ENCODE measurements around the gene AGK. TPM values are rescaled to one million over a fixed set of nuclear protein-coding genes. Genes with fewer than 3 reads are reported as not detected.

The AGK gene
- total RNA-seq, 4 donors from 2014 or later, result 9.8 to 20.1 (median 14.9) TPM

GRCh38 chr7:141587304-141587703 lies 36.1 kb downstream of the AGK start:
- H3K4me3 ChIP-seq (ENCODE audit: low read depth, poor library complexity, severe bottlenecking), result no peak overlapping the region
- TF ChIP-seq CTCF (IDR thresholded peaks at IDR 0.05) (no peak), POLR2A (IDR thresholded peaks at IDR 0.05) (no peak)
- DNase-seq (ENCODE audit: low spot score in 2 of 2), result no peak
- WGBS, 2 donors, result 89 to 92% methylated on average over 4 of the region's 4 CpGs
- intact Hi-C loops (cut with DNase I; ENCODE audit: low total_unique reads), result no loop called here

- H3K4me3 ChIP-seq (ENCODE audit: low read depth, poor library complexity, severe bottlenecking), result no peak overlapping the region
- no peak for DNase-seq (ENCODE audit: low spot score in 2 of 2)
- 90 to 94% methylated on average over 4 of the region's 4 CpGs for WGBS, 2 donors
- intact Hi-C loops (cut with DNase I; ENCODE audit: low total_unique reads), result no loop called here
- TF ChIP-seq CTCF (IDR thresholded peaks at IDR 0.05), result no peak
These were observed 37.7 kb downstream of the AGK start for GRCh38 chr7:141588912-141589311.

GRCh38 chr7:141590071-141590470 lies 38.9 kb downstream of the AGK start:
- WGBS, 2 donors, result 95 to 96% methylated on average over 3 of the region's 3 CpGs
- DNase-seq (ENCODE audit: low spot score in 2 of 2), result no peak

GRCh38 chr7:141590666-141591065 lies 39.5 kb downstream of the AGK start:
- no peak for TF ChIP-seq CTCF (IDR thresholded peaks at IDR 0.05)
- TF ChIP-seq POLR2A (IDR thresholded peaks at IDR 0.05), result no peak

More at GRCh38 chr7:141590071-141590470, 38.9 kb downstream of the AGK start:
- no peak for TF ChIP-seq CTCF (IDR thresholded peaks at IDR 0.05)
- no peak for TF ChIP-seq POLR2A (IDR thresholded peaks at IDR 0.05)
- H3K4me3 ChIP-seq (ENCODE audit: low read depth, poor library complexity, severe bottlenecking), result no peak overlapping the region
- intact Hi-C loops (cut with DNase I; ENCODE audit: low total_unique reads), result no loop called here

GRCh38 chr7:141593134-141593533 lies 41.9 kb downstream of the AGK start:
- no peak for DNase-seq (ENCODE audit: low spot score in 2 of 2)

More at GRCh38 chr7:141590666-141591065, 39.5 kb downstream of the AGK start:
- DNase-seq (ENCODE audit: low spot score in 2 of 2), result no peak
- intact Hi-C loops (cut with DNase I; ENCODE audit: low total_unique reads), result no loop called here
- 91 to 93% methylated on average over 3 of the region's 3 CpGs for WGBS, 2 donors
- no peak overlapping the region for H3K4me3 ChIP-seq (ENCODE audit: low read depth, poor library complexity, severe bottlenecking)

More at GRCh38 chr7:141593134-141593533, 41.9 kb downstream of the AGK start:
- TF ChIP-seq POLR2A (IDR thresholded peaks at IDR 0.05) (no peak), CTCF (IDR thresholded peaks at IDR 0.05) (no peak)
- no peak overlapping the region for H3K4me3 ChIP-seq (ENCODE audit: low read depth, poor library complexity, severe bottlenecking)
- 49 to 65% methylated on average over 2 of the region's 2 CpGs for WGBS, 2 donors
- intact Hi-C loops (cut with DNase I; ENCODE audit: low total_unique reads), result no loop called here

Measured in lower leg skin (tissue), 4 donors.